Keratinocyte (primary cell): ENCODE data around the gene HYDIN. TPM values are rescaled to one million over a fixed set of nuclear protein-coding genes. Genes with fewer than 3 reads are reported as not detected.

Source experiments
- DNase-seq: peaks from one replicate; pipeline ENCODE4 v3.0.0-alpha.2; 2011; ENCODE audit warnings: low read depth, missing footprints, low spot score
- FAIRE-seq: peaks from 2 replicates; lab custom pipeline; 2011; peaks lifted over from hg19 to GRCh38; lab: Jason Lieb, UNC
- H2AFZ ChIP-seq: 2 replicates; pipeline ENCODE4 v1.6.0; 2012; ENCODE audit warnings: low read length, control low read depth, inconsistent platforms; ENCODE audit not compliant: control insufficient read depth
- H3K27ac ChIP-seq: 2 replicates; pipeline ENCODE4 v1.5.1; 2011; ENCODE audit warnings: low read length; ENCODE audit not compliant: control insufficient read depth, insufficient read depth
- H3K27me3 ChIP-seq: 3 replicates; pipeline ENCODE4 v1.6.0; 2011; ENCODE audit warnings: low read length; ENCODE audit not compliant: control insufficient read depth, insufficient read depth; ENCODE audit errors: extremely low read depth
- H3K36me3 ChIP-seq, 2 experiments: 2 replicates in 1 of 2; 3 replicates in 1 of 2; pipeline ENCODE4 v1.5.1; 2011; ENCODE audit warnings: low read length in 2 of 2, mild to moderate bottlenecking in 1 of 2; ENCODE audit not compliant: control insufficient read depth in 2 of 2, insufficient read depth in 2 of 2; ENCODE audit errors: extremely low read depth in 1 of 2
- H3K4me1 ChIP-seq: 3 replicates; pipeline ENCODE4 v1.5.1; 2011; ENCODE audit warnings: low read length; ENCODE audit not compliant: control insufficient read depth, insufficient read depth; ENCODE audit errors: extremely low read depth
- H3K4me2 ChIP-seq: 3 replicates; pipeline ENCODE4 v1.6.0; 2011; ENCODE audit warnings: low read depth, low read length; ENCODE audit not compliant: control insufficient read depth, insufficient read depth; ENCODE audit errors: extremely low read depth
- H3K4me3 ChIP-seq, 3 experiments: fragments of 200-600 bp in 1 of 3; sonication (generic) in 1 of 3; 2 replicates in 2 of 3; 3 replicates in 1 of 3; pipeline ENCODE4 v1.5.1; 2011 to 2016; ENCODE audit warnings: low read length in 3 of 3, mild to moderate bottlenecking in 3 of 3, control low read depth in 2 of 3, inconsistent platforms in 1 of 3, low read depth in 1 of 3, mixed read lengths in 1 of 3, mixed run types in 1 of 3, moderate library complexity in 1 of 3; ENCODE audit not compliant: control insufficient read depth in 2 of 3, insufficient read depth in 2 of 3; ENCODE audit errors: extremely low read depth in 1 of 3
- H3K79me2 ChIP-seq: 2 replicates; pipeline ENCODE4 v1.6.0; 2012; ENCODE audit warnings: low read length; ENCODE audit not compliant: control insufficient read depth, insufficient read depth
- H3K9ac ChIP-seq: 3 replicates; pipeline ENCODE4 v1.6.0; 2011; ENCODE audit warnings: low read length; ENCODE audit not compliant: control insufficient read depth, insufficient read depth; ENCODE audit errors: extremely low read depth
- H3K9me1 ChIP-seq: 3 replicates; pipeline ENCODE4 v1.6.0; 2011; ENCODE audit warnings: low read length; ENCODE audit not compliant: control insufficient read depth, insufficient read depth; ENCODE audit errors: extremely low read depth
- H3K9me3 ChIP-seq: 2 replicates; pipeline ENCODE4 v1.5.1; 2012; ENCODE audit warnings: low read depth, low read length; ENCODE audit not compliant: control insufficient read depth
- H4K20me1 ChIP-seq: 3 replicates; pipeline ENCODE4 v1.6.0; 2011; ENCODE audit warnings: low read length; ENCODE audit not compliant: control insufficient read depth, insufficient read depth; ENCODE audit errors: extremely low read depth
- CTCF ChIP-seq, 3 experiments: IDR thresholded peaks in 1 of 3; conservative IDR thresholded peaks in 1 of 3; optimal IDR thresholded peaks in 1 of 3; 2 replicates in 2 of 3; 3 replicates in 1 of 3; pipeline versions ENCODE3 to v1.5.1; 2011; ENCODE audit warnings: low read length in 3 of 3, mild to moderate bottlenecking in 3 of 3, moderate library complexity in 2 of 3, control low read depth in 1 of 3, inconsistent platforms in 1 of 3; ENCODE audit not compliant: insufficient read depth in 2 of 3; ENCODE audit errors: extremely low read depth in 1 of 3
- EZH2 ChIP-seq: IDR thresholded peaks from one replicate; pipeline ENCODE4 v1.6.1; 2012; ENCODE audit warnings: inconsistent platforms, mild to moderate bottlenecking, low read length, moderate library complexity
- dilution Hi-C: fragments of 300-500 bp; cut with MboI; formaldehyde crosslinking; loops from one replicate; pipeline ENCODE4 v1.7.0; 2020; ENCODE audit warnings: low sequenced_read_pairs; ENCODE audit not compliant: extremely low pct_ligation_motif_present
- polyA plus RNA-seq, 5 experiments: library from polyadenylated mRNA; depleted of rRNA in 3 of 5; stranded (reverse) in 3 of 5; stranded (forward) in 1 of 5; unstranded in 1 of 5; fragments of >200 nt; gene quantifications; 1 replicate in 1 of 5; 2 replicates in 3 of 5; 3 replicates in 1 of 5; pipeline versions ENCODE4 v1.2.1 to v1.2.3, GENCODE V29; 2011 to 2012; ENCODE audit warnings: missing spikeins in 2 of 5, low read depth in 1 of 5, low replicate concordance in 1 of 5

HYDIN gene
- polyA plus RNA-seq, 1 donor (not counting 4 experiments of a cell fraction or from before 2014, with no cell fraction given), result 0.49 TPM

- no peaks in the 10 kb centered on the region for H4K20me1 ChIP-seq
- H3K9me1 ChIP-seq, result no peaks in the 10 kb centered on the region
- DNase-seq, result no peak
- dilution Hi-C loops, result no loop called here
- FAIRE-seq, result no peak
- H3K27ac ChIP-seq, result no peak overlapping the region
- H3K79me2 ChIP-seq, result no peaks in the 10 kb centered on the region
- no peak overlapping the region for H3K4me2 ChIP-seq
- H3K9me3 ChIP-seq, result no peaks in the 10 kb centered on the region
- H3K9ac ChIP-seq, result no peak overlapping the region
- H3K36me3 ChIP-seq, result no peaks in the 10 kb centered on the region
- H3K4me1 ChIP-seq, result no peaks in the 10 kb centered on the region
- TF ChIP-seq CTCF (optimal IDR thresholded peaks at IDR 0.05 in 1 of 3, IDR thresholded peaks at IDR 0.05 in 1 of 3, conservative IDR thresholded peaks at IDR 0.05 in 1 of 3; ENCODE audit: extremely low read depth in 1 of 3, insufficient read depth in 2 of 3, low read length in 3 of 3) (no peak), EZH2 (no peak)
- H3K4me3 ChIP-seq, result no peak overlapping the region
- no peak overlapping the region for H2AFZ ChIP-seq
- no peaks in the 10 kb centered on the region for H3K27me3 ChIP-seq
Measured at GRCh38 chr16:71255721-71256120, 25.2 kb upstream of the HYDIN start.

GRCh38 chr16:71254832-71255525 lies 24.5 kb upstream of the HYDIN start:
- dilution Hi-C loops, result no loop called here
- H3K79me2 ChIP-seq, result no peaks in the 10 kb centered on the region
- H4K20me1 ChIP-seq, result no peaks in the 10 kb centered on the region
- no peaks in the 10 kb centered on the region for H3K27me3 ChIP-seq
- no peaks in the 10 kb centered on the region for H3K9me3 ChIP-seq
- TF ChIP-seq EZH2, result no peak
- TF ChIP-seq CTCF (optimal IDR thresholded peaks at IDR 0.05 in 1 of 3, IDR thresholded peaks at IDR 0.05 in 1 of 3, conservative IDR thresholded peaks at IDR 0.05 in 1 of 3; ENCODE audit: extremely low read depth in 1 of 3, insufficient read depth in 2 of 3, low read length in 3 of 3), result no peak
- no peaks in the 10 kb centered on the region for H3K36me3 ChIP-seq
- no peak overlapping the region for H3K9ac ChIP-seq
- no peak overlapping the region for H3K4me2 ChIP-seq
- H3K27ac ChIP-seq, result no peak overlapping the region
- DNase-seq, result no peak
- no peaks in the 10 kb centered on the region for H3K4me1 ChIP-seq
- no peak overlapping the region for H2AFZ ChIP-seq
- no peak for FAIRE-seq
- no peak overlapping the region for H3K4me3 ChIP-seq
- no peaks in the 10 kb centered on the region for H3K9me1 ChIP-seq
